Keratinocyte (primary cell): ENCODE results near the gene KIAA0930.

Experiments used
- EZH2 ChIP-seq: IDR thresholded peaks from one replicate; pipeline ENCODE4 v1.6.1; 2012; ENCODE audit warnings: inconsistent platforms, mild to moderate bottlenecking, low read length, moderate library complexity
- TF ChIP-seq, protein P1 (sequence below), 3 experiments: IDR thresholded peaks in 1 of 3; conservative IDR thresholded peaks in 1 of 3; optimal IDR thresholded peaks in 1 of 3; 2 replicates in 2 of 3; 3 replicates in 1 of 3; pipeline versions ENCODE3 to v1.5.1; 2011; ENCODE audit warnings: low read length in 3 of 3, mild to moderate bottlenecking in 3 of 3, moderate library complexity in 2 of 3, control low read depth in 1 of 3, inconsistent platforms in 1 of 3; ENCODE audit not compliant: insufficient read depth in 2 of 3; ENCODE audit errors: extremely low read depth in 1 of 3

DNA sequence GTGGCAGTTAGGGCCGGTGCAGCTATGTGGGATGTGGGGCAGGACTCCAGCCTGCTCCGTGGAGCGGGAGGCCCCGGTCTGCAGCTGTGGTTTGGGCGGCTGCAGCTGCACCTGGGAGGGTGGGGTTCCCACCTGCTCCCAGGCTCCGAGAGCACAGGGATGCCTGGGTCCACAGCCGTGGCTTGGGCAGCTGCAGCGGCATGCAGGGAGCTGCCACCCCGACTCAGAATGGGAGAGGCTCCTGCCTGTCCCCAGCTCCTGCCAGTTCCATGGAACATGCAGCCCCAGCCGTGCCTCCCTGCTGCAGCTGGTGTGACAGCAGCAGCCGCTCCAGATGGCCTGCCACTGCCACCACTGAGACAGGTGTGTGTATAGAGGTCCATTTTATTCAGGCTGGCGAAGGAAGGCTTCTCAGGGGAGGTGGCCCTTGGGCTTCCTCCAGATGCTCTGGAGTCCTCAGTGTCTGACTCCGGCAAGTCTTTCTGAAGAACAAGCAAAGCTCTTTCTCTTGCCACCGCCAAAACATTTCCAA is 22.3 kb upstream of the KIAA0930 start:
- TF ChIP-seq, protein P1, sequence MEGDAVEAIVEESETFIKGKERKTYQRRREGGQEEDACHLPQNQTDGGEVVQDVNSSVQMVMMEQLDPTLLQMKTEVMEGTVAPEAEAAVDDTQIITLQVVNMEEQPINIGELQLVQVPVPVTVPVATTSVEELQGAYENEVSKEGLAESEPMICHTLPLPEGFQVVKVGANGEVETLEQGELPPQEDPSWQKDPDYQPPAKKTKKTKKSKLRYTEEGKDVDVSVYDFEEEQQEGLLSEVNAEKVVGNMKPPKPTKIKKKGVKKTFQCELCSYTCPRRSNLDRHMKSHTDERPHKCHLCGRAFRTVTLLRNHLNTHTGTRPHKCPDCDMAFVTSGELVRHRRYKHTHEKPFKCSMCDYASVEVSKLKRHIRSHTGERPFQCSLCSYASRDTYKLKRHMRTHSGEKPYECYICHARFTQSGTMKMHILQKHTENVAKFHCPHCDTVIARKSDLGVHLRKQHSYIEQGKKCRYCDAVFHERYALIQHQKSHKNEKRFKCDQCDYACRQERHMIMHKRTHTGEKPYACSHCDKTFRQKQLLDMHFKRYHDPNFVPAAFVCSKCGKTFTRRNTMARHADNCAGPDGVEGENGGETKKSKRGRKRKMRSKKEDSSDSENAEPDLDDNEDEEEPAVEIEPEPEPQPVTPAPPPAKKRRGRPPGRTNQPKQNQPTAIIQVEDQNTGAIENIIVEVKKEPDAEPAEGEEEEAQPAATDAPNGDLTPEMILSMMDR (optimal IDR thresholded peaks at IDR 0.05 in 1 of 3, IDR thresholded peaks at IDR 0.05 in 1 of 3, conservative IDR thresholded peaks at IDR 0.05 in 1 of 3; ENCODE audit: extremely low read depth in 1 of 3, insufficient read depth in 2 of 3, low read length in 3 of 3), result no peak
- no peak for TF ChIP-seq EZH2
